Keratinocyte (primary cell): ENCODE results near the gene GFOD2. TPM values are rescaled to one million over a fixed set of nuclear protein-coding genes. Genes with fewer than 3 reads are reported as not detected.
A peak's percentile ranks its signal among the peaks of the same experiment; 100 is the strongest.

Experiments used
- DNase-seq: peaks from one replicate; pipeline ENCODE4 v3.0.0-alpha.2; 2011; ENCODE audit warnings: low read depth, missing footprints, low spot score
- FAIRE-seq: peaks from 2 replicates; lab custom pipeline; 2011; peaks lifted over from hg19 to GRCh38; lab: Jason Lieb, UNC
- H2AFZ ChIP-seq: 2 replicates; pipeline ENCODE4 v1.6.0; 2012; ENCODE audit warnings: low read length, control low read depth, inconsistent platforms; ENCODE audit not compliant: control insufficient read depth
- H3K27ac ChIP-seq: 2 replicates; pipeline ENCODE4 v1.5.1; 2011; ENCODE audit warnings: low read length; ENCODE audit not compliant: control insufficient read depth, insufficient read depth
- H3K27me3 ChIP-seq: 3 replicates; pipeline ENCODE4 v1.6.0; 2011; ENCODE audit warnings: low read length; ENCODE audit not compliant: control insufficient read depth, insufficient read depth; ENCODE audit errors: extremely low read depth
- H3K36me3 ChIP-seq, 2 experiments: 2 replicates in 1 of 2; 3 replicates in 1 of 2; pipeline ENCODE4 v1.5.1; 2011; ENCODE audit warnings: low read length in 2 of 2, mild to moderate bottlenecking in 1 of 2; ENCODE audit not compliant: control insufficient read depth in 2 of 2, insufficient read depth in 2 of 2; ENCODE audit errors: extremely low read depth in 1 of 2
- H3K4me1 ChIP-seq: 3 replicates; pipeline ENCODE4 v1.5.1; 2011; ENCODE audit warnings: low read length; ENCODE audit not compliant: control insufficient read depth, insufficient read depth; ENCODE audit errors: extremely low read depth
- H3K4me2 ChIP-seq: 3 replicates; pipeline ENCODE4 v1.6.0; 2011; ENCODE audit warnings: low read depth, low read length; ENCODE audit not compliant: control insufficient read depth, insufficient read depth; ENCODE audit errors: extremely low read depth
- H3K4me3 ChIP-seq, 3 experiments: fragments of 200-600 bp in 1 of 3; sonication (generic) in 1 of 3; 2 replicates in 2 of 3; 3 replicates in 1 of 3; pipeline ENCODE4 v1.5.1; 2011 to 2016; ENCODE audit warnings: low read length in 3 of 3, mild to moderate bottlenecking in 3 of 3, control low read depth in 2 of 3, inconsistent platforms in 1 of 3, low read depth in 1 of 3, mixed read lengths in 1 of 3, mixed run types in 1 of 3, moderate library complexity in 1 of 3; ENCODE audit not compliant: control insufficient read depth in 2 of 3, insufficient read depth in 2 of 3; ENCODE audit errors: extremely low read depth in 1 of 3
- H3K79me2 ChIP-seq: 2 replicates; pipeline ENCODE4 v1.6.0; 2012; ENCODE audit warnings: low read length; ENCODE audit not compliant: control insufficient read depth, insufficient read depth
- H3K9ac ChIP-seq: 3 replicates; pipeline ENCODE4 v1.6.0; 2011; ENCODE audit warnings: low read length; ENCODE audit not compliant: control insufficient read depth, insufficient read depth; ENCODE audit errors: extremely low read depth
- H3K9me1 ChIP-seq: 3 replicates; pipeline ENCODE4 v1.6.0; 2011; ENCODE audit warnings: low read length; ENCODE audit not compliant: control insufficient read depth, insufficient read depth; ENCODE audit errors: extremely low read depth
- H3K9me3 ChIP-seq: 2 replicates; pipeline ENCODE4 v1.5.1; 2012; ENCODE audit warnings: low read depth, low read length; ENCODE audit not compliant: control insufficient read depth
- H4K20me1 ChIP-seq: 3 replicates; pipeline ENCODE4 v1.6.0; 2011; ENCODE audit warnings: low read length; ENCODE audit not compliant: control insufficient read depth, insufficient read depth; ENCODE audit errors: extremely low read depth
- EZH2 ChIP-seq: IDR thresholded peaks from one replicate; pipeline ENCODE4 v1.6.1; 2012; ENCODE audit warnings: inconsistent platforms, mild to moderate bottlenecking, low read length, moderate library complexity
- dilution Hi-C: fragments of 300-500 bp; cut with MboI; formaldehyde crosslinking; loops from one replicate; pipeline ENCODE4 v1.7.0; 2020; ENCODE audit warnings: low sequenced_read_pairs; ENCODE audit not compliant: extremely low pct_ligation_motif_present
- polyA plus RNA-seq, 5 experiments: library from polyadenylated mRNA; depleted of rRNA in 3 of 5; stranded (reverse) in 3 of 5; stranded (forward) in 1 of 5; unstranded in 1 of 5; fragments of >200 nt; gene quantifications; 1 replicate in 1 of 5; 2 replicates in 3 of 5; 3 replicates in 1 of 5; pipeline versions ENCODE4 v1.2.1 to v1.2.3, GENCODE V29; 2011 to 2012; ENCODE audit warnings: missing spikeins in 2 of 5, low read depth in 1 of 5, low replicate concordance in 1 of 5
- TF ChIP-seq, protein P1 (sequence below), 3 experiments: IDR thresholded peaks in 1 of 3; conservative IDR thresholded peaks in 1 of 3; optimal IDR thresholded peaks in 1 of 3; 2 replicates in 2 of 3; 3 replicates in 1 of 3; pipeline versions ENCODE3 to v1.5.1; 2011; ENCODE audit warnings: low read length in 3 of 3, mild to moderate bottlenecking in 3 of 3, moderate library complexity in 2 of 3, control low read depth in 1 of 3, inconsistent platforms in 1 of 3; ENCODE audit not compliant: insufficient read depth in 2 of 3; ENCODE audit errors: extremely low read depth in 1 of 3

Gene GFOD2
- polyA plus RNA-seq, 1 donor (not counting 4 experiments of a cell fraction or from before 2014, with no cell fraction given), result 13.2 TPM

- no peak overlapping the region for H3K9ac ChIP-seq
- FAIRE-seq (no peak), DNase-seq (no peak)
- H3K27ac ChIP-seq, result no peak overlapping the region
- H3K79me2 ChIP-seq, result peaks cover 10% of the 10 kb centered on the region
- H3K4me2 ChIP-seq, result no peak overlapping the region
- no peak for TF ChIP-seq EZH2
- TF ChIP-seq, protein P1, sequence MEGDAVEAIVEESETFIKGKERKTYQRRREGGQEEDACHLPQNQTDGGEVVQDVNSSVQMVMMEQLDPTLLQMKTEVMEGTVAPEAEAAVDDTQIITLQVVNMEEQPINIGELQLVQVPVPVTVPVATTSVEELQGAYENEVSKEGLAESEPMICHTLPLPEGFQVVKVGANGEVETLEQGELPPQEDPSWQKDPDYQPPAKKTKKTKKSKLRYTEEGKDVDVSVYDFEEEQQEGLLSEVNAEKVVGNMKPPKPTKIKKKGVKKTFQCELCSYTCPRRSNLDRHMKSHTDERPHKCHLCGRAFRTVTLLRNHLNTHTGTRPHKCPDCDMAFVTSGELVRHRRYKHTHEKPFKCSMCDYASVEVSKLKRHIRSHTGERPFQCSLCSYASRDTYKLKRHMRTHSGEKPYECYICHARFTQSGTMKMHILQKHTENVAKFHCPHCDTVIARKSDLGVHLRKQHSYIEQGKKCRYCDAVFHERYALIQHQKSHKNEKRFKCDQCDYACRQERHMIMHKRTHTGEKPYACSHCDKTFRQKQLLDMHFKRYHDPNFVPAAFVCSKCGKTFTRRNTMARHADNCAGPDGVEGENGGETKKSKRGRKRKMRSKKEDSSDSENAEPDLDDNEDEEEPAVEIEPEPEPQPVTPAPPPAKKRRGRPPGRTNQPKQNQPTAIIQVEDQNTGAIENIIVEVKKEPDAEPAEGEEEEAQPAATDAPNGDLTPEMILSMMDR (optimal IDR thresholded peaks at IDR 0.05 in 1 of 3, IDR thresholded peaks at IDR 0.05 in 1 of 3, conservative IDR thresholded peaks at IDR 0.05 in 1 of 3; ENCODE audit: extremely low read depth in 1 of 3, insufficient read depth in 2 of 3, low read length in 3 of 3), result no peak
- H3K9me1 ChIP-seq, result no peaks in the 10 kb centered on the region
- no peak overlapping the region for H2AFZ ChIP-seq
- dilution Hi-C loops, result no loop called here
- H3K4me3 ChIP-seq, result no peak overlapping the region
- H3K36me3 ChIP-seq, result peaks cover 1 to 6% of the 10 kb centered on the region in 2 experiments
- no peaks in the 10 kb centered on the region for H4K20me1 ChIP-seq
- H3K4me1 ChIP-seq, result peaks cover 19% of the 10 kb centered on the region
- H3K9me3 ChIP-seq, result no peaks in the 10 kb centered on the region
- no peaks in the 10 kb centered on the region for H3K27me3 ChIP-seq
Measured at GRCh38 chr16:67663877-67664222, 55.3 kb downstream of the GFOD2 start.

GRCh38 chr16:67663151-67663876, 55.8 kb downstream of the GFOD2 start:
- FAIRE-seq (no peak), DNase-seq (no peak)
- Histone ChIP-seq H4K20me1 (no peaks in the 10 kb centered on the region), H3K9me1 (no peaks in the 10 kb centered on the region), H3K79me2 (peaks cover 12% of the 10 kb centered on the region), H3K4me3 (no peak overlapping the region), H3K9ac (no peak overlapping the region), H3K36me3 (peaks cover 1 to 9% of the 10 kb centered on the region in 2 experiments), H3K4me2 (no peak overlapping the region), H2AFZ (no peak overlapping the region), H3K9me3 (no peaks in the 10 kb centered on the region), H3K27ac (no peak overlapping the region), H3K27me3 (no peaks in the 10 kb centered on the region), H3K4me1 (peaks cover 20% of the 10 kb centered on the region)
- dilution Hi-C loops, result no loop called here
- no peak for TF ChIP-seq EZH2
- TF ChIP-seq, protein P1 (optimal IDR thresholded peaks at IDR 0.05 in 1 of 3, IDR thresholded peaks at IDR 0.05 in 1 of 3, conservative IDR thresholded peaks at IDR 0.05 in 1 of 3; ENCODE audit: extremely low read depth in 1 of 3, insufficient read depth in 2 of 3, low read length in 3 of 3), result peak in 1 of 3 experiments; percentile 25
